A549 (cell line): ENCODE results near the gene ST6GALNAC2. TPM values are rescaled to one million over a fixed set of nuclear protein-coding genes. Genes with fewer than 3 reads are reported as not detected.

Experiments
- ATOH8 ChIP-seq: fragments of 250-450 bp; sonication (Bioruptor Pico); IDR thresholded peaks from 2 replicates; pipeline ENCODE4 v1.5.0; 2020; ENCODE audit warnings: low read depth, mild to moderate bottlenecking, moderate library complexity
- CBX2 ChIP-seq: fragments of 200-600 bp; sonication (generic); IDR thresholded peaks from 2 replicates; pipeline ENCODE4 v1.6.1; 2016; ENCODE audit warnings: low read depth, mild to moderate bottlenecking, borderline replicate concordance
- KDM1A ChIP-seq: fragments of 200-600 bp; sonication (generic); IDR thresholded peaks from 2 replicates; pipeline ENCODE4 v1.6.1; 2016; ENCODE audit warnings: low read depth, mild to moderate bottlenecking
- MAZ ChIP-seq: fragments of 150-350 bp; IDR thresholded peaks from 2 replicates; pipeline ENCODE4 v1.6.1; 2014; ENCODE audit warnings: antibody characterized with exemption, low read depth, low read length, borderline replicate concordance
- polyA plus RNA-seq, 4 experiments: library from polyadenylated mRNA; depleted of rRNA in 3 of 4; stranded (reverse); fragments of >200 nt; fragmentation: RNase III in 1 of 4; extraction: RNeasy Plus Mini Kit Qiagen cat#74134 plus additional on column Dnase treatment in 1 of 4; gene quantifications; 2 replicates in 3 of 4; 3 replicates in 1 of 4; pipeline ENCODE4 v1.2.3, GENCODE V29; 2011 to 2017
- small RNA-seq, 6 experiments: library from RNA; depleted of rRNA; stranded (forward); fragments of <200 nt; gene quantifications; one replicate each; pipeline ENCODE3, GENCODE V24; 2012

ST6GALNAC2 gene
- polyA plus RNA-seq, 2 of the 4 experiments (the other 2 are of a cell fraction), result 0.41 to 0.74 TPM

GRCh38 chr17:76517638-76518038, 68.0 kb downstream of the ST6GALNAC2 start (continued):
- TF ChIP-seq MAZ, result no peak
- no peak for TF ChIP-seq CBX2
- TF ChIP-seq ATOH8 (CRISPR knock-in tag), result no peak
- no peak for TF ChIP-seq KDM1A

Small RNA genes within 50 kb of the gene (small RNA-seq; reads per million reads assigned to genes)
- 0 reads per million in 6 experiments for gene AC015802.2
- gene SNORD1A, result 0 reads per million in 6 experiments
- 899 to 7,965 (median 1,752) reads per million in 6 experiments for gene SNORD1B

Other genes with a start within 250 kb of the ST6GALNAC2 start
- 80.9 and 92.1 TPM in 2 replicates for gene PRPSAP1, start 231.9 kb downstream of the ST6GALNAC2 start, polyA plus RNA-seq (2011; rRNA removed)
- gene PRPSAP1, start 231.9 kb downstream of the ST6GALNAC2 start, polyA plus RNA-seq (2017; fragmentation: RNase III; extraction: RNeasy Plus Mini Kit Qiagen cat#74134 plus additional on column Dnase treatment), result 61.9 to 63.7 TPM (median 63.3 TPM) in 3 replicates
- gene SPHK1, start 201.3 kb downstream of the ST6GALNAC2 start, polyA plus RNA-seq (2011; rRNA removed), result 4.6 and 4.7 TPM in 2 replicates
- 11.8 to 14.9 TPM (median 13.0 TPM) in 3 replicates for gene SPHK1, start 201.3 kb downstream of the ST6GALNAC2 start, polyA plus RNA-seq (2017; fragmentation: RNase III; extraction: RNeasy Plus Mini Kit Qiagen cat#74134 plus additional on column Dnase treatment)
- gene UBE2O, start 132.7 kb downstream of the ST6GALNAC2 start, polyA plus RNA-seq (2011; rRNA removed), result 22.0 and 28.8 TPM in 2 replicates
- gene UBE2O, start 132.7 kb downstream of the ST6GALNAC2 start, polyA plus RNA-seq (2017; fragmentation: RNase III; extraction: RNeasy Plus Mini Kit Qiagen cat#74134 plus additional on column Dnase treatment), result 24.5 to 25.9 TPM (median 25.7 TPM) in 3 replicates
- 0.08 TPM in 1 of 2 replicates, not detected in the other for gene AANAT, start 118.3 kb downstream of the ST6GALNAC2 start, polyA plus RNA-seq (2011; rRNA removed)
- gene AANAT, start 118.3 kb downstream of the ST6GALNAC2 start, polyA plus RNA-seq (2017; fragmentation: RNase III; extraction: RNeasy Plus Mini Kit Qiagen cat#74134 plus additional on column Dnase treatment), result 0.13 TPM in 1 of 3 replicates, not detected in the others
- 14.0 and 19.9 TPM in 2 replicates for gene RHBDF2, start 84.4 kb downstream of the ST6GALNAC2 start, polyA plus RNA-seq (2011; rRNA removed)
- 42.9 to 50.2 TPM (median 46.0 TPM) in 3 replicates for gene RHBDF2, start 84.4 kb downstream of the ST6GALNAC2 start, polyA plus RNA-seq (2017; fragmentation: RNase III; extraction: RNeasy Plus Mini Kit Qiagen cat#74134 plus additional on column Dnase treatment)
- gene CYGB, start 48.2 kb downstream of the ST6GALNAC2 start, polyA plus RNA-seq (2011; rRNA removed), result 1.1 and 1.2 TPM in 2 replicates
- 1.1 to 2.0 TPM (median 1.3 TPM) in 3 replicates for gene CYGB, start 48.2 kb downstream of the ST6GALNAC2 start, polyA plus RNA-seq (2017; fragmentation: RNase III; extraction: RNeasy Plus Mini Kit Qiagen cat#74134 plus additional on column Dnase treatment)
- gene PRCD, start 45.8 kb downstream of the ST6GALNAC2 start, polyA plus RNA-seq (2011; rRNA removed), result 0.26 TPM in 1 of 2 replicates, not detected in the other
- not detected in 3 replicates for gene PRCD, start 45.8 kb downstream of the ST6GALNAC2 start, polyA plus RNA-seq (2017; fragmentation: RNase III; extraction: RNeasy Plus Mini Kit Qiagen cat#74134 plus additional on column Dnase treatment)
- gene ST6GALNAC1, start 57.9 kb upstream of the ST6GALNAC2 start, polyA plus RNA-seq (2011; rRNA removed), result 0.63 and 0.72 TPM in 2 replicates
- 0.09 to 0.27 TPM (median 0.09 TPM) in 3 replicates for gene ST6GALNAC1, start 57.9 kb upstream of the ST6GALNAC2 start, polyA plus RNA-seq (2017; fragmentation: RNase III; extraction: RNeasy Plus Mini Kit Qiagen cat#74134 plus additional on column Dnase treatment)
- 47.8 and 80.1 TPM in 2 replicates for gene MXRA7, start 125.1 kb upstream of the ST6GALNAC2 start, polyA plus RNA-seq (2011; rRNA removed)
- gene MXRA7, start 125.1 kb upstream of the ST6GALNAC2 start, polyA plus RNA-seq (2017; fragmentation: RNase III; extraction: RNeasy Plus Mini Kit Qiagen cat#74134 plus additional on column Dnase treatment), result 48.6 to 59.2 TPM (median 57.2 TPM) in 3 replicates
- 17.5 and 23.0 TPM in 2 replicates for gene JMJD6, start 140.7 kb upstream of the ST6GALNAC2 start, polyA plus RNA-seq (2011; rRNA removed)
- 44.5 to 55.3 TPM (median 53.3 TPM) in 3 replicates for gene JMJD6, start 140.7 kb upstream of the ST6GALNAC2 start, polyA plus RNA-seq (2017; fragmentation: RNase III; extraction: RNeasy Plus Mini Kit Qiagen cat#74134 plus additional on column Dnase treatment)
- gene METTL23, start 141.0 kb upstream of the ST6GALNAC2 start, polyA plus RNA-seq (2011; rRNA removed), result 120 and 138 TPM in 2 replicates
- 64.6 to 67.2 TPM (median 64.9 TPM) in 3 replicates for gene METTL23, start 141.0 kb upstream of the ST6GALNAC2 start, polyA plus RNA-seq (2017; fragmentation: RNase III; extraction: RNeasy Plus Mini Kit Qiagen cat#74134 plus additional on column Dnase treatment)
- gene SRSF2, start 151.5 kb upstream of the ST6GALNAC2 start, polyA plus RNA-seq (2011; rRNA removed), result 348 and 412 TPM in 2 replicates
- 338 to 342 TPM (median 340 TPM) in 3 replicates for gene SRSF2, start 151.5 kb upstream of the ST6GALNAC2 start, polyA plus RNA-seq (2017; fragmentation: RNase III; extraction: RNeasy Plus Mini Kit Qiagen cat#74134 plus additional on column Dnase treatment)
- gene MFSD11, start 152.3 kb upstream of the ST6GALNAC2 start, polyA plus RNA-seq (2011; rRNA removed), result 26.0 and 30.0 TPM in 2 replicates
- 17.4 to 18.2 TPM (median 17.5 TPM) in 3 replicates for gene MFSD11, start 152.3 kb upstream of the ST6GALNAC2 start, polyA plus RNA-seq (2017; fragmentation: RNase III; extraction: RNeasy Plus Mini Kit Qiagen cat#74134 plus additional on column Dnase treatment)